ENCODE results near the gene OFD1. TPM values are rescaled to one million over a fixed set of nuclear protein-coding genes. Genes with fewer than 3 reads are reported as not detected.

The OFD1 gene
- polyA plus RNA-seq, 1 of the 3 experiments (the other 2 are of a cell fraction) = 13.4 TPM

DNA sequence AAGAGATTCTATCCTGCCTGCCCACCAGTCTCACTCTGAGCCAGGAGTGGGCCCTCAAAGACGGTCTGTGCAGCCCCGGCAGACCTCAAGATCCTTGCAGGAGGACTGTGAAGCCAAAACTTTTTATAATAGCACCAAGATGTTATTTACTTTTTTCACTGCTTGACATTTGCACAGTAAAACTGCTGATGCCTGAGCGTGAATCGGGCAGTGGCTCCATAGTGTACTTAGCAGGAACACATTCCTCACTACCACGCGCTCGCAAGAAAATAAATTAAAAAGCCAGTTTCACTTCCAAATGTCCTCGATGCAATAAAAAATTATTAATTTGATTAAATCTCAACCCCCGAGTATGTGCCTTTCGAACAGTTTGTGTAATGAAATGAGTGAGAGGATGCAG, 59.9 kb downstream of the OFD1 start (continued):
- TF ChIP-seq, protein P1, sequence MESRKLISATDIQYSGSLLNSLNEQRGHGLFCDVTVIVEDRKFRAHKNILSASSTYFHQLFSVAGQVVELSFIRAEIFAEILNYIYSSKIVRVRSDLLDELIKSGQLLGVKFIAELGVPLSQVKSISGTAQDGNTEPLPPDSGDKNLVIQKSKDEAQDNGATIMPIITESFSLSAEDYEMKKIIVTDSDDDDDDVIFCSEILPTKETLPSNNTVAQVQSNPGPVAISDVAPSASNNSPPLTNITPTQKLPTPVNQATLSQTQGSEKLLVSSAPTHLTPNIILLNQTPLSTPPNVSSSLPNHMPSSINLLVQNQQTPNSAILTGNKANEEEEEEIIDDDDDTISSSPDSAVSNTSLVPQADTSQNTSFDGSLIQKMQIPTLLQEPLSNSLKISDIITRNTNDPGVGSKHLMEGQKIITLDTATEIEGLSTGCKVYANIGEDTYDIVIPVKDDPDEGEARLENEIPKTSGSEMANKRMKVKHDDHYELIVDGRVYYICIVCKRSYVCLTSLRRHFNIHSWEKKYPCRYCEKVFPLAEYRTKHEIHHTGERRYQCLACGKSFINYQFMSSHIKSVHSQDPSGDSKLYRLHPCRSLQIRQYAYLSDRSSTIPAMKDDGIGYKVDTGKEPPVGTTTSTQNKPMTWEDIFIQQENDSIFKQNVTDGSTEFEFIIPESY (IDR thresholded peaks at IDR 0.05; ENCODE audit: borderline replicate concordance, low read depth) = no peak
- TF ChIP-seq GATA2 (CRISPR knock-in tag; IDR thresholded peaks at IDR 0.05) (no peak), SIN3A (IDR thresholded peaks at IDR 0.05; ENCODE audit: borderline replicate concordance, low read depth, low read length) (no peak), RXRA (IDR thresholded peaks at IDR 0.05; ENCODE audit: borderline replicate concordance, low read depth) (no peak), EP300 (IDR thresholded peaks at IDR 0.05; ENCODE audit: borderline replicate concordance in 1 of 2, low read depth in 1 of 2, low read length in 1 of 2) (no peak), ELF1 (IDR thresholded peaks at IDR 0.05) (no peak), MEF2A (IDR thresholded peaks at IDR 0.05; ENCODE audit: borderline replicate concordance, low read depth) (no peak)
- TF ChIP-seq, protein P2, sequence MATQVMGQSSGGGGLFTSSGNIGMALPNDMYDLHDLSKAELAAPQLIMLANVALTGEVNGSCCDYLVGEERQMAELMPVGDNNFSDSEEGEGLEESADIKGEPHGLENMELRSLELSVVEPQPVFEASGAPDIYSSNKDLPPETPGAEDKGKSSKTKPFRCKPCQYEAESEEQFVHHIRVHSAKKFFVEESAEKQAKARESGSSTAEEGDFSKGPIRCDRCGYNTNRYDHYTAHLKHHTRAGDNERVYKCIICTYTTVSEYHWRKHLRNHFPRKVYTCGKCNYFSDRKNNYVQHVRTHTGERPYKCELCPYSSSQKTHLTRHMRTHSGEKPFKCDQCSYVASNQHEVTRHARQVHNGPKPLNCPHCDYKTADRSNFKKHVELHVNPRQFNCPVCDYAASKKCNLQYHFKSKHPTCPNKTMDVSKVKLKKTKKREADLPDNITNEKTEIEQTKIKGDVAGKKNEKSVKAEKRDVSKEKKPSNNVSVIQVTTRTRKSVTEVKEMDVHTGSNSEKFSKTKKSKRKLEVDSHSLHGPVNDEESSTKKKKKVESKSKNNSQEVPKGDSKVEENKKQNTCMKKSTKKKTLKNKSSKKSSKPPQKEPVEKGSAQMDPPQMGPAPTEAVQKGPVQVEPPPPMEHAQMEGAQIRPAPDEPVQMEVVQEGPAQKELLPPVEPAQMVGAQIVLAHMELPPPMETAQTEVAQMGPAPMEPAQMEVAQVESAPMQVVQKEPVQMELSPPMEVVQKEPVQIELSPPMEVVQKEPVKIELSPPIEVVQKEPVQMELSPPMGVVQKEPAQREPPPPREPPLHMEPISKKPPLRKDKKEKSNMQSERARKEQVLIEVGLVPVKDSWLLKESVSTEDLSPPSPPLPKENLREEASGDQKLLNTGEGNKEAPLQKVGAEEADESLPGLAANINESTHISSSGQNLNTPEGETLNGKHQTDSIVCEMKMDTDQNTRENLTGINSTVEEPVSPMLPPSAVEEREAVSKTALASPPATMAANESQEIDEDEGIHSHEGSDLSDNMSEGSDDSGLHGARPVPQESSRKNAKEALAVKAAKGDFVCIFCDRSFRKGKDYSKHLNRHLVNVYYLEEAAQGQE (IDR thresholded peaks at IDR 0.05; ENCODE audit: low read depth, low read length) = no peak

DNA sequence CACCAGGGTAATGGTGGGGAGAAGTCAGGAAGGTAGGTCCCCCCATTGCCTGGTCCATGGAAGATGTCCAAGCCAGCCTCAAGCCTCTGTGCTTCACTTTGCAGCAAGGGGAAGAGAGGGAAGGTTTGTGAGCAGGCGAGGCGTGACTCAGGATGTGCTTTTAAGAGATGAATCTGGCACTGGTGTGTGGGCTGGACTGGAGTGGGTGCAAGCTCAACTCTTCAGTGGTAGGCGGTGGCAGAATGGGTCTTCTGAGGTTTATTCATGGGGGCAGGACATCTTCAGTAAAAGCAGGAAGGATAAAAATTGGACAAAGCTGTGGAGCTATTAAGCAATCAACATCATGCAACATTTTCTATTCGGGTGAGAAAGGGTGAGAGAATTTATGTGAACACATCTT, 63.0 kb downstream of the OFD1 start:
- Histone ChIP-seq H3K9ac (no peak overlapping the region), H3K4me3 (ENCODE audit: low read depth in 2 of 2, low read length in 1 of 2) (no peak overlapping the region), H3K4me2 (no peak overlapping the region), H3K36me3 (replicated peaks in 1 of 2; ENCODE audit: control insufficient read depth in 1 of 2, insufficient read depth in 2 of 2, low read length in 1 of 2) (no peaks in the 10 kb centered on the region), H2AFZ (ENCODE audit: low read depth) (no peak overlapping the region), H3K27me3 (ENCODE audit: insufficient read depth) (peaks cover 11% of the 10 kb centered on the region; the same call in 1 of the 2 replicates), H3K4me1 (ENCODE audit: control insufficient read depth in 1 of 2, insufficient read depth in 2 of 2, low read depth in 1 of 2, low read length in 1 of 2) (no peaks in the 10 kb centered on the region), H3K9me3 (no peaks in the 10 kb centered on the region), H3F3A (replicated peaks; ENCODE audit: insufficient read depth) (no peaks in the 10 kb centered on the region), H3K27ac (ENCODE audit: low read depth in 2 of 2, low read length in 1 of 2) (no peak overlapping the region), H3K79me2 (ENCODE audit: insufficient read depth) (no peaks in the 10 kb centered on the region), H4K20me1 (ENCODE audit: insufficient read depth) (no peaks in the 10 kb centered on the region), H3K9me2 (no peaks in the 10 kb centered on the region)
- ChIA-PET CTCF (no interaction called here), POLR2A (no interaction called here)
- no peak for TF ChIP-seq MXI1 (IDR thresholded peaks at IDR 0.05; ENCODE audit: low read depth, low read length)
- WGBS (ENCODE audit: low lambda C conversion rate) = 36% methylated on average over 4 of the region's 4 CpGs
- no peak for DNase-seq

DNA sequence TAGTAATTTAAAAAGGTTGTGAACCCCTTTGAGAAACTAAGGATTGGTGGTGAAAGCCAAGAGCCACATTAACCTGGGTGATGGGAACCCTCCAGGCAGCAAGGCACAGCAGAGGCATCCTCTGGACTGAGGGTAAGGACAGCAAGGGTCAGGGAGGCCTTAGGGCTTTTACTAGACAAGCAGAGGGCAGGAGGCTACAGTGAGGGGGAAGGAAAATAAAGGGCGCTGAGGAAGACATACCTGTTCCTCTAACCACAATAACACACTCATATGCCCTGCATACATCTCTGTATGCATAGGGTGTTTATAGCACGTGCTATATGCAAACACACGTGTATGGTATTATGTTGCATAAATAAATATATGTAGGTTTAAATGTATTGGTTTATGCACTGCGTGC, 63.6 kb downstream of the OFD1 start:
- Histone ChIP-seq H3K79me2 (ENCODE audit: insufficient read depth) (no peaks in the 10 kb centered on the region), H4K20me1 (ENCODE audit: insufficient read depth) (no peaks in the 10 kb centered on the region), H2AFZ (ENCODE audit: low read depth) (no peak overlapping the region), H3K27me3 (ENCODE audit: insufficient read depth) (peaks cover 14% of the 10 kb centered on the region; the same call in 1 of the 2 replicates), H3K9ac (no peak overlapping the region), H3K9me3 (no peaks in the 10 kb centered on the region), H3K9me2 (no peaks in the 10 kb centered on the region), H3K27ac (ENCODE audit: low read depth in 2 of 2, low read length in 1 of 2) (no peak overlapping the region), H3F3A (replicated peaks; ENCODE audit: insufficient read depth) (no peaks in the 10 kb centered on the region), H3K4me1 (ENCODE audit: control insufficient read depth in 1 of 2, insufficient read depth in 2 of 2, low read depth in 1 of 2, low read length in 1 of 2) (no peaks in the 10 kb centered on the region), H3K36me3 (replicated peaks in 1 of 2; ENCODE audit: control insufficient read depth in 1 of 2, insufficient read depth in 2 of 2, low read length in 1 of 2) (no peaks in the 10 kb centered on the region), H3K4me3 (ENCODE audit: low read depth in 2 of 2, low read length in 1 of 2) (no peak overlapping the region), H3K4me2 (no peak overlapping the region)
- DNase-seq = no peak
- WGBS (ENCODE audit: low lambda C conversion rate) = 43% methylated on average over 4 of the region's 4 CpGs
- POLR2A ChIA-PET = no interaction called here
- CTCF ChIA-PET = interaction anchor here (1.0 kb wide), 1 partner anchor 9 kb away, joined by 5 read pairs; no protein-coding TSS in a partner anchor
- TF ChIP-seq CHD2 (IDR thresholded peaks at IDR 0.05; ENCODE audit: low read length, partially characterized antibody) = no peak
